GM19395 (cell line): ENCODE measurements around the gene DPPA3.
"Not testable (repeated sequence)": the region's sequence is repeated elsewhere in the genome, so short reads cannot be mapped to it uniquely, and the experiment has no call there.

ENCODE experiments used
- ATAC-seq: cut with Tn5 transposase; IDR thresholded peaks from one replicate; pipeline ENCODE4 v1.9.1; 2021; ENCODE audit warnings: mild to moderate bottlenecking, moderate library complexity; ENCODE audit not compliant: unreplicated experiment

DPPA3 gene

GRCh38 chr12:7711133-7711532 is at the start of gene DPPA3:
Gene DPPA3, plus strand, starts transcription at chr12:7711433. Its CDS starts 138 bp downstream, at chr12:7711571.
- no peak for ATAC-seq

- no peak for ATAC-seq
Measured at GRCh38 chr12:7661741-7662140, 49.5 kb upstream of the DPPA3 start.

- ATAC-seq, result no peak
Measured at GRCh38 chr12:7666595-7666994, 44.6 kb upstream of the DPPA3 start.

GRCh38 chr12:7667125-7667524 is 44.1 kb upstream of the DPPA3 start:
- no peak for ATAC-seq

GRCh38 chr12:7668171-7668570 is 43.1 kb upstream of the DPPA3 start:
- no peak for ATAC-seq

GRCh38 chr12:7675455-7675854 is 35.8 kb upstream of the DPPA3 start:
- ATAC-seq, result not testable (repeated sequence)

GRCh38 chr12:7677432-7677888 is 33.8 kb upstream of the DPPA3 start:
- ATAC-seq, result not testable (repeated sequence)

GRCh38 chr12:7678744-7679143 is 32.5 kb upstream of the DPPA3 start:
- no peak for ATAC-seq

GRCh38 chr12:7679251-7680045 is 31.8 kb upstream of the DPPA3 start:
- ATAC-seq, result no peak

GRCh38 chr12:7681535-7681934 is 29.7 kb upstream of the DPPA3 start:
- no peak for ATAC-seq

- ATAC-seq, result no peak
Measured at GRCh38 chr12:7693793-7694192, 17.4 kb upstream of the DPPA3 start.

GRCh38 chr12:7694556-7695236 is 16.5 kb upstream of the DPPA3 start:
- ATAC-seq, result no peak

- no peak for ATAC-seq
Measured at GRCh38 chr12:7695237-7695560, 16.0 kb upstream of the DPPA3 start.

GRCh38 chr12:7695566-7696197 is 15.6 kb upstream of the DPPA3 start, which contains the start of gene GDF3:
Gene GDF3, minus strand, starts transcription at chr12:7695775. Its CDS starts 47 bp downstream, at chr12:7695728.
- no peak for ATAC-seq

- no peak for ATAC-seq
Measured at GRCh38 chr12:7705846-7706245, 5.4 kb upstream of the DPPA3 start.

GRCh38 chr12:7709969-7710675 is 1.1 kb upstream of the DPPA3 start:
- no peak for ATAC-seq

- no peak for ATAC-seq
Measured at GRCh38 chr12:7712841-7713442, 1.7 kb downstream of the DPPA3 start.

GRCh38 chr12:7716381-7716780 is 5.1 kb downstream of the DPPA3 start:
- ATAC-seq, result no peak

- ATAC-seq, result no peak
Measured at GRCh38 chr12:7719946-7720730, 8.9 kb downstream of the DPPA3 start.

- no peak for ATAC-seq
Measured at GRCh38 chr12:7723926-7724325, 12.7 kb downstream of the DPPA3 start.
